HCT116 (cell line): ENCODE data around the gene MTSS2. TPM values are rescaled to one million over a fixed set of nuclear protein-coding genes. Genes with fewer than 3 reads are reported as not detected.

ENCODE experiments used
- ATAC-seq: fragments of 200-7000 bp; cut with Tn5 transposase; 2 replicates; pipeline ENCODE4 v1.9.1; 2020; ENCODE audit warnings: mild to moderate bottlenecking, moderate library complexity
- BruUV-seq: library from RNA; stranded (reverse); fragments of 400-500 nt; replicated peaks from 2 replicates; lab custom pipeline; 2021; lab: Mats Ljungman, UMichigan
- CTCF ChIA-PET: fragments of 300-600 bp; sonication (Branson Sonifier 250); formaldehyde crosslinking; loops from one replicate; lab custom pipeline; 2021; ENCODE audit warnings: antibody characterized with exemption; lab: Charles Lee
- POLR2A ChIA-PET: fragments of 300-600, 350-600 bp; sonication (Branson Sonifier 250); formaldehyde crosslinking; loops from one replicate; lab custom pipeline; 2021; ENCODE audit warnings: antibody characterized with exemption; lab: Charles Lee
- RAD21 ChIA-PET, 2 experiments: fragments of 300-600 bp; sonication (Branson Sonifier 250); formaldehyde crosslinking; loops; one replicate each; lab custom pipeline; 2023; ENCODE audit warnings: low total read pairs in 2 of 2; ENCODE audit not compliant: uncharacterized antibody in 2 of 2, unreplicated experiment in 2 of 2, low non-redundant PET in 1 of 2; lab: Charles Lee
- DNase-seq: peaks from one replicate; pipeline ENCODE4 v3.0.0-alpha.2; 2010; ENCODE audit warnings: low read depth, low spot score
- H2AFZ ChIP-seq: fragments of 200-600 bp; shearing (Covaris generic), sonication (generic); 2 replicates; pipeline ENCODE4 v1.6.1; 2017; ENCODE audit warnings: low read depth, mixed run types, mixed read lengths, antibody characterized with exemption, low read length; ENCODE audit not compliant: poor library complexity, severe bottlenecking
- H3K27ac ChIP-seq: 2 replicates; pipeline ENCODE4 v1.5.1; 2012; ENCODE audit warnings: low read depth, low read length
- H3K27me3 ChIP-seq: fragments of 200-600 bp; sonication (generic); 2 replicates; pipeline ENCODE4 v1.6.1; 2016; ENCODE audit warnings: mixed run types, low read length, mixed read lengths; ENCODE audit not compliant: insufficient read depth
- H3K36me3 ChIP-seq, 2 experiments: fragments of 200-500 bp in 1 of 2; fragments of 200-600 bp in 1 of 2; sonication (Bioruptor generic) in 1 of 2; sonication (generic) in 1 of 2; 2 replicates each; pipeline versions ENCODE4 v1.5.1 to v1.6.1; 2014 to 2016; ENCODE audit warnings: low read length in 2 of 2, inconsistent platforms in 1 of 2, mixed read lengths in 1 of 2, mixed run types in 1 of 2; ENCODE audit not compliant: insufficient read depth in 2 of 2, control insufficient read depth in 1 of 2
- H3K4me1 ChIP-seq, 2 experiments: fragments of 200-600 bp in 1 of 2; sonication (generic) in 1 of 2; 2 replicates each; pipeline versions ENCODE4 v1.5.1 to v1.6.1; 2012 to 2017; ENCODE audit warnings: low read length in 2 of 2, inconsistent platforms in 1 of 2, mild to moderate bottlenecking in 1 of 2, mixed read lengths in 1 of 2, mixed run types in 1 of 2, moderate library complexity in 1 of 2; ENCODE audit not compliant: insufficient read depth in 2 of 2, control insufficient read depth in 1 of 2
- H3K4me2 ChIP-seq: fragments of 200-600 bp; sonication (generic); 2 replicates; pipeline ENCODE4 v1.6.1; 2017; ENCODE audit warnings: mixed run types, low read length, mixed read lengths
- H3K4me3 ChIP-seq, 2 experiments: fragments of 200-600 bp in 1 of 2; sonication (generic) in 1 of 2; replicated peaks in 1 of 2; 2 replicates each; pipeline ENCODE4 v1.5.1; 2011 to 2016; ENCODE audit warnings: low read length in 2 of 2, control low read depth in 1 of 2, low read depth in 1 of 2, mild to moderate bottlenecking in 1 of 2, mixed read lengths in 1 of 2, mixed run types in 1 of 2
- H3K79me2 ChIP-seq: fragments of 200-600 bp; sonication (generic); 2 replicates; pipeline ENCODE4 v1.6.1; 2017; ENCODE audit warnings: mild to moderate bottlenecking, mixed run types, low read length, moderate library complexity, mixed read lengths; ENCODE audit not compliant: insufficient read depth
- H3K9ac ChIP-seq: fragments of 200-600 bp; sonication (generic); 2 replicates; pipeline ENCODE4 v1.6.1; 2016; ENCODE audit warnings: low read length, mixed read lengths
- H3K9me2 ChIP-seq: fragments of 200-600 bp; sonication (generic), shearing (Covaris generic); 2 replicates; pipeline ENCODE4 v1.6.1; 2017; ENCODE audit warnings: mixed run types, mild to moderate bottlenecking, moderate library complexity; ENCODE audit not compliant: insufficient read depth
- H3K9me3 ChIP-seq, 2 experiments: fragments of 200-500 bp in 1 of 2; fragments of 200-600 bp in 1 of 2; sonication (Bioruptor generic) in 1 of 2; sonication (generic) in 1 of 2; 2 replicates each; pipeline ENCODE4 v1.6.1; 2014 to 2017; ENCODE audit warnings: low read length in 2 of 2, mixed read lengths in 2 of 2, inconsistent platforms in 1 of 2, low read depth in 1 of 2, mild to moderate bottlenecking in 1 of 2, mixed run types in 1 of 2, moderate library complexity in 1 of 2; ENCODE audit not compliant: control insufficient read depth in 1 of 2, insufficient read depth in 1 of 2
- H4K20me1 ChIP-seq: fragments of 200-600 bp; sonication (generic), shearing (Covaris generic); 2 replicates; pipeline ENCODE4 v1.6.1; 2017; ENCODE audit warnings: mixed run types, mild to moderate bottlenecking, moderate library complexity; ENCODE audit not compliant: insufficient read depth
- ATF3 ChIP-seq: IDR thresholded peaks from 2 replicates; pipeline ENCODE4 v1.6.1; 2012
- CBX3 ChIP-seq: IDR thresholded peaks from 2 replicates; pipeline ENCODE4 v1.6.1; 2012; ENCODE audit warnings: low read depth
- CEBPB ChIP-seq: IDR thresholded peaks from 2 replicates; pipeline ENCODE4 v1.6.1; 2012; ENCODE audit warnings: low read depth
- CTCF ChIP-seq, 3 experiments: fragments of 200-600 bp in 1 of 3; sonication (generic) in 1 of 3; IDR thresholded peaks in 2 of 3; conservative IDR thresholded peaks in 1 of 3; 2 replicates each; pipeline ENCODE4 v1.5.1; 2012 to 2017; ENCODE audit warnings: low read depth in 2 of 3, low read length in 2 of 3, antibody characterized with exemption in 1 of 3, borderline replicate concordance in 1 of 3, control low read depth in 1 of 3, mild to moderate bottlenecking in 1 of 3, mixed read lengths in 1 of 3, mixed run types in 1 of 3, moderate library complexity in 1 of 3; ENCODE audit not compliant: insufficient read depth in 1 of 3
- EGR1 ChIP-seq: IDR thresholded peaks from 2 replicates; pipeline ENCODE4 v1.6.1; 2012; ENCODE audit warnings: low read depth
- ELF1 ChIP-seq: IDR thresholded peaks from 2 replicates; pipeline ENCODE4 v1.6.1; 2012; ENCODE audit warnings: low read depth, borderline replicate concordance
- EZH2 ChIP-seq: fragments of 200-600 bp; sonication (generic); IDR thresholded peaks from 2 replicates; pipeline ENCODE4 v1.6.1; 2017; ENCODE audit warnings: antibody characterized with exemption, mixed run types
- FOSL1 ChIP-seq: IDR thresholded peaks from 2 replicates; pipeline ENCODE4 v1.6.1; 2012; ENCODE audit warnings: low read depth
- JUND ChIP-seq: IDR thresholded peaks from 2 replicates; pipeline ENCODE4 v1.6.1; 2012
- MAX ChIP-seq: IDR thresholded peaks from 2 replicates; pipeline ENCODE4 v1.6.1; 2012
- POLR2AphosphoS5 ChIP-seq: IDR thresholded peaks from 2 replicates; pipeline ENCODE4 v1.6.1; 2011; ENCODE audit warnings: mild to moderate bottlenecking, low read depth, low read length, moderate library complexity
- RAD21 ChIP-seq: IDR thresholded peaks from 2 replicates; pipeline ENCODE4 v1.6.1; 2012; ENCODE audit warnings: low read depth, mild to moderate bottlenecking
- SP1 ChIP-seq: IDR thresholded peaks from 2 replicates; pipeline ENCODE4 v1.6.1; 2012; ENCODE audit warnings: low read depth
- SRF ChIP-seq: IDR thresholded peaks from 2 replicates; pipeline ENCODE4 v1.6.1; 2012; ENCODE audit warnings: low read depth
- TCF7L2 ChIP-seq: IDR thresholded peaks from 2 replicates; pipeline ENCODE4 v1.7.0; 2011; ENCODE audit warnings: borderline replicate concordance, inconsistent platforms; ENCODE audit not compliant: insufficient read depth, insufficient read length; ENCODE audit errors: extremely low read depth
- YY1 ChIP-seq: IDR thresholded peaks from 2 replicates; pipeline ENCODE4 v1.6.1; 2011; ENCODE audit warnings: low read length, low read depth, moderate library complexity, mild to moderate bottlenecking; ENCODE audit not compliant: insufficient replicate concordance; ENCODE audit errors: extremely low read depth
- ZFX ChIP-seq: fragments of 450-650 bp; IDR thresholded peaks from 2 replicates; pipeline ENCODE4 v1.6.1; 2017
- intact Hi-C: fragments of 100-400 bp; cut with micrococcal nuclease; formaldehyde crosslinking; loops from 2 replicates; pipeline ENCODE4 v1.10.0; 2022
- total RNA-seq: library from RNA; stranded (reverse); gene quantifications from one replicate; pipeline ENCODE4 v1.2.1, GENCODE V29; 2021; ENCODE audit not compliant: unreplicated experiment

The MTSS2 gene
- total RNA-seq, 1 experiment from 2014 or later = 41.8 TPM

- Histone ChIP-seq H3K9ac (no peak overlapping the region), H2AFZ (no peak overlapping the region), H3K4me1 (no peaks in the 10 kb centered on the region), H3K36me3 (peaks cover 0 to 3% of the 10 kb centered on the region in 2 experiments; a peak in 1 of 4 replicates), H3K4me3 (no peak overlapping the region), H3K4me2 (no peak overlapping the region), H3K9me2 (no peaks in the 10 kb centered on the region), H3K27me3 (no peaks in the 10 kb centered on the region), H4K20me1 (no peaks in the 10 kb centered on the region), H3K9me3 (no peaks in the 10 kb centered on the region), H3K79me2 (no peaks in the 10 kb centered on the region), H3K27ac (no peak overlapping the region)
- intact Hi-C loops = no loop called here
- CTCF ChIA-PET = interaction anchor here (1.5 kb wide), 1 partner anchor 11 kb away, joined by 4 read pairs; no protein-coding TSS in a partner anchor
- TF ChIP-seq TCF7L2 = no peak
- TF ChIP-seq RAD21 = no peak
- no peak for TF ChIP-seq POLR2AphosphoS5
- no peak for TF ChIP-seq CEBPB
- no peak for TF ChIP-seq ATF3
- TF ChIP-seq EGR1 = no peak
- TF ChIP-seq EZH2 = no peak
- no peak for TF ChIP-seq ELF1
- BruUV-seq = no TSS peak
- DNase-seq (no peak), ATAC-seq (no peak)
- RAD21 ChIA-PET = no interaction called here
- POLR2A ChIA-PET = no interaction called here
Observed at GRCh38 chr16:70726892-70727361, 41.1 kb upstream of the MTSS2 start.

- no peaks in the 10 kb centered on the region for H3K27me3 ChIP-seq
- intact Hi-C loops = no loop called here
- H4K20me1 ChIP-seq = no peaks in the 10 kb centered on the region
- ATAC-seq (no peak), DNase-seq (no peak)
- H3K9me3 ChIP-seq = no peaks in the 10 kb centered on the region
- H3K9ac ChIP-seq = no peak overlapping the region
- H3K4me2 ChIP-seq = no peak overlapping the region
- no peak overlapping the region for H2AFZ ChIP-seq
- H3K27ac ChIP-seq = no peak overlapping the region
- H3K9me2 ChIP-seq = no peaks in the 10 kb centered on the region
- H3K36me3 ChIP-seq = peaks cover 0 to 2% of the 10 kb centered on the region in 2 experiments; a peak in 1 of 4 replicates
- ChIA-PET POLR2A (no interaction called here), RAD21 (no interaction called here), CTCF (interaction anchor here (1.5 kb wide), 1 partner anchor 12 kb away, joined by 4 read pairs; no protein-coding TSS in a partner anchor)
- no peak overlapping the region for H3K4me3 ChIP-seq
- no peaks in the 10 kb centered on the region for H3K79me2 ChIP-seq
- no TSS peak for BruUV-seq
- no peaks in the 10 kb centered on the region for H3K4me1 ChIP-seq
- no peak for TF ChIP-seq EZH2
- no peak for TF ChIP-seq ATF3
- TF ChIP-seq TCF7L2 = no peak
- TF ChIP-seq CTCF (IDR thresholded peaks at IDR 0.05 in 2 of 3, conservative IDR thresholded peaks at IDR 0.05 in 1 of 3; ENCODE audit: borderline replicate concordance in 1 of 3, insufficient read depth in 1 of 3, low read depth in 2 of 3, low read length in 2 of 3) = no peak
- TF ChIP-seq EGR1 = no peak
- no peak for TF ChIP-seq CBX3
- no peak for TF ChIP-seq FOSL1
- no peak for TF ChIP-seq SP1
- TF ChIP-seq MAX = no peak
- TF ChIP-seq CEBPB = no peak
- TF ChIP-seq SRF = no peak
- TF ChIP-seq ZFX = no peak
- TF ChIP-seq JUND = no peak
- TF ChIP-seq YY1 = no peak
Observed at GRCh38 chr16:70725912-70726828, 40.3 kb upstream of the MTSS2 start.
